Measurements from ENCODE around the gene SDHB. TPM values are rescaled to one million over a fixed set of nuclear protein-coding genes. Genes with fewer than 3 reads are reported as not detected.

Gene SDHB
- total RNA-seq, 4 donors from 2014 or later, result 238 to 405 (median 328) TPM

DNA sequence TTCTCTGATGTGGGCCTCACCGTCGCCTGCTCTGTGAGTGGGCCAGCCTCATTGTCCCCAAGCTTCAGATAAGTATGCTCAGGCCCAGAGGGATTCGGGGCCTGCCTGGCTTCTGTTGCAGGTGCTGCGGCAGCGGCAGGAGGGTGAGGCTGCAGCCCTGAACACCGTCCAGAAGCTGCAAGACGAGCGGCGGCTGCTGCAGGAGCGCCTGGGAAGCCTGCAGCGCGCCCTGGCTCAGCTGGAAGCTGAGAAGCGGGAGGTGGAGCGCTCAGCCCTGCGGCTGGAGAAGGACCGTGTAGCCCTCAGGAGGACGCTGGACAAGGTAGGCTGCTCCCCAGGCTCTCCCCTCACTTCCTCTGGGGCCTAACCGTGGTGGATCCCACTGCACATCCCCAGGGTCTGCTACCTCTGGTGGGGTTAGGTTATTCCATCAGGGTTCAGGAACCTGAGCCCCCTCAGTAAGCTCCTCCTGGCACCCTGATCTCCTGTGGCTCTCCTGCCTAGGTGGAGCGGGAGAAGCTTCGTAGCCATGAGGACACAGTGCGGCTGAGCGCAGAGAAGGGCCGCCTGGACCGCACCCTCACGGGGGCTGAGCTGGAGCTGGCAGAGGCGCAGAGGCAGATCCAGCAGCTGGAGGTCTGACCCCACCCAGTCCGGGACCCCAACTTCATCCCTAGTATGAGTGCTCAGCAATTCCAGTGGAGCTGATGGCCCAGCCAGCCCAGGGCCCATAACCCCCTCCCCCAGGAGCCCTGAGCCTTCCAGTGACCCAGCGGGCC, 83.5 kb downstream of the SDHB start:
- TF ChIP-seq, protein P1, sequence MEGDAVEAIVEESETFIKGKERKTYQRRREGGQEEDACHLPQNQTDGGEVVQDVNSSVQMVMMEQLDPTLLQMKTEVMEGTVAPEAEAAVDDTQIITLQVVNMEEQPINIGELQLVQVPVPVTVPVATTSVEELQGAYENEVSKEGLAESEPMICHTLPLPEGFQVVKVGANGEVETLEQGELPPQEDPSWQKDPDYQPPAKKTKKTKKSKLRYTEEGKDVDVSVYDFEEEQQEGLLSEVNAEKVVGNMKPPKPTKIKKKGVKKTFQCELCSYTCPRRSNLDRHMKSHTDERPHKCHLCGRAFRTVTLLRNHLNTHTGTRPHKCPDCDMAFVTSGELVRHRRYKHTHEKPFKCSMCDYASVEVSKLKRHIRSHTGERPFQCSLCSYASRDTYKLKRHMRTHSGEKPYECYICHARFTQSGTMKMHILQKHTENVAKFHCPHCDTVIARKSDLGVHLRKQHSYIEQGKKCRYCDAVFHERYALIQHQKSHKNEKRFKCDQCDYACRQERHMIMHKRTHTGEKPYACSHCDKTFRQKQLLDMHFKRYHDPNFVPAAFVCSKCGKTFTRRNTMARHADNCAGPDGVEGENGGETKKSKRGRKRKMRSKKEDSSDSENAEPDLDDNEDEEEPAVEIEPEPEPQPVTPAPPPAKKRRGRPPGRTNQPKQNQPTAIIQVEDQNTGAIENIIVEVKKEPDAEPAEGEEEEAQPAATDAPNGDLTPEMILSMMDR (IDR thresholded peaks at IDR 0.05 in 4 of 5, conservative IDR thresholded peaks at IDR 0.05 in 1 of 5), result no peak
- TF ChIP-seq POLR2A (IDR thresholded peaks at IDR 0.05), result no peak
- DNase-seq (no peak), ATAC-seq (no peak)
- intact Hi-C loops (cut with DNase I; ENCODE audit: low total_unique reads), result no loop called here
- Histone ChIP-seq H3K9me3 (no peaks in the 10 kb centered on the region), H3K27ac (no peak overlapping the region), H3K27me3 (no peaks in the 10 kb centered on the region), H3K36me3 (peaks cover 0 to 10% of the 10 kb centered on the region in 2 donors), H3K4me1 (no peaks in the 10 kb centered on the region), H3K4me3 (no peak overlapping the region)
- in situ Hi-C loops (cut with MboI; ENCODE audit: low sequenced_read_pairs in 4 of 4), result no loop called here

- H3K9me3 ChIP-seq, result no peaks in the 10 kb centered on the region
- no peaks in the 10 kb centered on the region for H3K27me3 ChIP-seq
- no peaks in the 10 kb centered on the region for H3K4me1 ChIP-seq
- DNase-seq, result no peak
- in situ Hi-C loops (cut with MboI; ENCODE audit: low sequenced_read_pairs in 4 of 4) (no loop called here), intact Hi-C loops (cut with DNase I; ENCODE audit: low total_unique reads) (no loop called here)
- ATAC-seq, result no peak
- no peak overlapping the region for H3K27ac ChIP-seq
- H3K4me3 ChIP-seq, result no peak overlapping the region
- peaks cover 0 to 10% of the 10 kb centered on the region in 2 donors for H3K36me3 ChIP-seq
- TF ChIP-seq POLR2A (IDR thresholded peaks at IDR 0.05), result no peak
- TF ChIP-seq, protein P1 (IDR thresholded peaks at IDR 0.05 in 4 of 5, conservative IDR thresholded peaks at IDR 0.05 in 1 of 5), result no peak
Observed at GRCh38 chr1:16969651-16970050, 84.2 kb downstream of the SDHB start.

DNA sequence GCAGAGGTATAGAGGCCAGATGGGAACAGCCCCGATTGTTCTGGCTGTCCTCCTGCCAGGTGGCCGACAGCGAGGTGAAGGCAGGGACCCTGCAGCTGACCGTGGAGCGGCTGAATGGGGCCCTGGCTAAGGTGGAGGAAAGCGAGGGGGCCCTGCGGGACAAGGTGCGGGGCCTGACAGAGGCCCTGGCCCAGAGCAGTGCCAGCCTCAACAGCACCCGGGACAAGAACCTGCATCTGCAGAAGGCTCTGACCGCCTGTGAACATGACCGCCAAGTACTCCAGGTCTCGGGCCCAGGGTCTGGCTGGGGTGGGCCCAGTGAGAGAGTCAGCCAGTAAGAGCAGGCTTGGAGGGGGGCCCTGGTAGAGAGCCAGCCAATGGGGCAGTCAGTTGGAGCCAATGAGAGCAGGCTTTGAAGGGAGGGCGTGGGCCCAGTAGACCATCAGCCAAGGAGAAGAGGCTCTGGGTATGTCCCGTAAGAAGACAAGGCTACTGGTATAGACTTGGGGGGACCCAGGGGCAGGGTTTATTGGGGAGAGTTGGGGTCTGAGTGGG, 84.7 kb downstream of the SDHB start:
- Histone ChIP-seq H3K36me3 (peaks cover 0 to 10% of the 10 kb centered on the region in 2 donors), H3K27ac (no peak overlapping the region), H3K4me3 (no peak overlapping the region), H3K27me3 (no peaks in the 10 kb centered on the region), H3K4me1 (no peaks in the 10 kb centered on the region), H3K9me3 (no peaks in the 10 kb centered on the region)
- no peak for ATAC-seq
- intact Hi-C loops (cut with DNase I; ENCODE audit: low total_unique reads), result no loop called here
- no peak for DNase-seq
- no peak for TF ChIP-seq POLR2A (IDR thresholded peaks at IDR 0.05)
- TF ChIP-seq, protein P1 (IDR thresholded peaks at IDR 0.05 in 4 of 5, conservative IDR thresholded peaks at IDR 0.05 in 1 of 5), result no peak
- in situ Hi-C loops (cut with MboI; ENCODE audit: low sequenced_read_pairs in 4 of 4), result no loop called here

Other genes with a start within 250 kb of the SDHB start
- under 1 TPM in 1 of 4 donors, not detected in 3; under 0.01 TPM for gene RNU1-2, start 158.1 kb downstream of the SDHB start, total RNA-seq
- gene CROCC, start 132.1 kb downstream of the SDHB start, total RNA-seq, result 1 to 10 TPM; 3.0 to 8.0 (median 5.3) TPM
- 1 to 10 TPM in 1 of 4 donors, under 1 TPM in 2, not detected in 1; 0.34 to 1.8 (median 0.36) TPM for gene MFAP2, start 73.4 kb downstream of the SDHB start, total RNA-seq
- gene ATP13A2, start 42.1 kb downstream of the SDHB start, total RNA-seq, result 10 to 100 TPM; 17.9 to 37.0 (median 26.8) TPM
- gene PADI2, start 65.4 kb upstream of the SDHB start, total RNA-seq, result 100 to 1,000 TPM; 156 to 176 (median 171) TPM
- not detected for gene PADI1, start 151.1 kb upstream of the SDHB start, total RNA-seq
- gene PADI3, start 195.1 kb upstream of the SDHB start, total RNA-seq, result not detected

Measured in gastrocnemius medialis (tissue), 4 donors.